Activated naive CD4-positive, alpha-beta T cell treated with anti-CD3 and anti-CD28 coated beads, Interleukin-2, amount 50 U/mL, for 72 hours (primary cell): Measurements from ENCODE around the gene RNF224. TPM values are rescaled to one million over a fixed set of nuclear protein-coding genes. Genes with fewer than 3 reads are reported as not detected.

Experiments
- ATAC-seq, 2 donors: fragments of 150-1000 bp; cut with Tn5 transposase; 2 replicates each; pipeline ENCODE4 v1.10.0; 2021; ENCODE audit warnings: mild to moderate bottlenecking in 2 of 2, moderate library complexity in 2 of 2
- DNase-seq, 2 donors: peaks; one replicate each; pipeline ENCODE4 v3.0.0; 2021 to 2022; ENCODE audit warnings: low spot score in 2 of 2
- H3K27ac Mint-ChIP-seq, 2 donors: one replicate each; pipeline ENCODE4 v1.8.0; 2022; ENCODE audit warnings: mild to moderate bottlenecking in 2 of 2, mixed read lengths in 2 of 2
- H3K36me3 Mint-ChIP-seq, 2 donors: one replicate each; pipeline ENCODE4 v1.8.0; 2022; ENCODE audit warnings: mixed read lengths in 2 of 2
- H3K9me3 Mint-ChIP-seq, 2 donors: one replicate each; pipeline ENCODE4 v1.8.0; 2022; ENCODE audit warnings: mixed read lengths in 2 of 2
- total RNA-seq, 2 donors: library from RNA; stranded (reverse); gene quantifications; one replicate each; pipeline ENCODE4 v1.2.3, GENCODE V29; 2022

Gene RNF224
- total RNA-seq, 2 donors from 2014 or later = not detected

DNA sequence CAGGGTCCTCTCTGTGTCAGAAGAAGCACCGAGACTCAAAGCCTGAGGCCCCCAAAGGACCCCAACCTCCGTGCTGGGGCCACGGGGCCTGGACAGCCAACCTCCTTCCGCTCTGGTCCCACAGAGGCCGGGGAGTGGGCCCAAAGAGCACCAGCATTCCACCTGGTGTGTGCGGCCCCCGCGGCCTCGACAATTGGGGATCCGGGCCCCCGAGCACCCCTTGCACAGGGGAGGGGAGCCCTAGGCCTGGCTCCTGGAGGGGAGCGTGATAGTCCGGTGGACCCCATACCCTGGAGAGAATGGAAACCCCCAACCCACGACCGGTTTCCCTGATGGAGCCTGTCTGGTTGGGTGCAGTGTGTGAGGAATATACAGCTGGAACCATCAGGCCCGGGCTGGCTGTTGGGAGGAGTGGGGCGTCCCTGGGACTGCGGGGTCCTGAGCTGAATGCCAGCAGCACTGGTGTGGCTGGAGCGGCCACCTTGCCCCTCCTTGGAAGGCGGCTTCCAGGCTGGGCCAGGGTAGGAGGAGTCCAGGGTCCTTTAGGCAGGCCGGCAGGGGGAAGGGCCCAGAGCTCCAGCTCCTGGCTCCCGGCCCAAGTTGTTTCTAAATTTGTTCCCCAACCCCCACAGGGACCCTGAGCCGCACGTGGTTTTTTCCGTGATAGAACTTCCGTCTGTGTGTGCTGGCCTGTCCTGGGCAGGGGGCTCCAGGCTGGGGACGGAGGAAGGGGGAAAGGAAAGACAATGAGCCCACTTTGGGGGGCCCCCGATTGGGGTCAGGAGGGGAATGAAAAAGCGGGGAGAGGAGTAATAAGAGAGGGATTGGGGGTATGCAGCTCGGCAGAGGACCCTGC, 49.4 kb downstream of the RNF224 start:
- Mint-ChIP-seq H3K9me3 (no peaks in the 10 kb centered on the region), H3K27ac (peak overlapping the region; percentile 29 to 70), H3K36me3 (no peaks in the 10 kb centered on the region)
- DNase-seq (no peak), ATAC-seq (no peak)

GRCh38 chr9:137277329-137278041, 50.2 kb downstream of the RNF224 start, which contains the start of gene TOR4A:
Gene TOR4A, plus strand, starts transcription at chr9:137277726. Its CDS starts 964 bp downstream, at chr9:137278690.
- peak within 1 kb of the TSS; percentile 65 to 70 for H3K27ac Mint-ChIP-seq
- peak in 1 of 2 donors; percentile 54 for DNase-seq
- H3K9me3 Mint-ChIP-seq = no peaks in the 10 kb centered on the region
- H3K36me3 Mint-ChIP-seq = no peaks in the 10 kb centered on the region
- peak; percentile 71 to 93 for ATAC-seq

- no peaks in the 10 kb centered on the region for H3K9me3 Mint-ChIP-seq
- DNase-seq = no peak
These were observed 50.9 kb downstream of the RNF224 start for GRCh38 chr9:137278061-137278701.

More at GRCh38 chr9:137278061-137278701, 50.9 kb downstream of the RNF224 start:
- Mint-ChIP-seq H3K36me3 (no peaks in the 10 kb centered on the region), H3K27ac (peak overlapping the region; percentile 53 to 65)
- peak; percentile 6 to 9 for ATAC-seq

Other genes with a start within 250 kb of the RNF224 start
- gene PTGDS, start 250.0 kb upstream of the RNF224 start, total RNA-seq = not detected
- not detected for gene LCNL1, start 244.5 kb upstream of the RNF224 start, total RNA-seq
- 10 to 100 TPM; 36.7 to 64.5 TPM for gene PAXX, start 235.1 kb upstream of the RNF224 start, total RNA-seq
- not detected for gene CLIC3, start 230.9 kb upstream of the RNF224 start, total RNA-seq
- gene ABCA2, start 199.3 kb upstream of the RNF224 start, total RNA-seq = 10 to 100 TPM; 17.8 to 21.9 TPM
- gene FUT7, start 195.4 kb upstream of the RNF224 start, total RNA-seq = 1 to 10 TPM; 1.4 to 1.6 TPM
- 10 to 100 TPM; 29.4 to 34.2 TPM for gene NPDC1, start 181.3 kb upstream of the RNF224 start, total RNA-seq
- gene ENTPD2, start 173.4 kb upstream of the RNF224 start, total RNA-seq = under 1 TPM in 1 of 2 donors, not detected in 1; 0.27 TPM
- gene SAPCD2, start 156.9 kb upstream of the RNF224 start, total RNA-seq = 10 to 100 TPM in 1 of 2 donors, 1 to 10 TPM in 1; 3.5 to 13.3 TPM
- gene UAP1L1, start 150.0 kb upstream of the RNF224 start, total RNA-seq = 10 to 100 TPM in 1 of 2 donors, 1 to 10 TPM in 1; 7.5 to 28.2 TPM
- gene MAN1B1, start 140.5 kb upstream of the RNF224 start, total RNA-seq = 10 to 100 TPM; 23.8 to 41.4 TPM
- gene DPP7, start 112.8 kb upstream of the RNF224 start, total RNA-seq = 100 to 1,000 TPM; 172 to 236 TPM
- under 1 TPM in 1 of 2 donors, not detected in 1; 0.10 TPM for gene GRIN1, start 88.3 kb upstream of the RNF224 start, total RNA-seq
- not detected for gene LRRC26, start 57.5 kb upstream of the RNF224 start, total RNA-seq
- gene TMEM210, start 55.4 kb upstream of the RNF224 start, total RNA-seq = not detected
- gene ANAPC2, start 38.9 kb upstream of the RNF224 start, total RNA-seq = 10 to 100 TPM; 48.1 to 68.3 TPM
- 10 to 100 TPM; 37.1 to 64.0 TPM for gene SSNA1, start 38.8 kb upstream of the RNF224 start, total RNA-seq
- gene TPRN, start 26.8 kb upstream of the RNF224 start, total RNA-seq = 1 to 10 TPM; 5.7 to 7.3 TPM
- 10 to 100 TPM; 15.3 to 27.1 TPM for gene TMEM203, start 21.9 kb upstream of the RNF224 start, total RNA-seq
- 10 to 100 TPM; 31.7 to 48.5 TPM for gene NDOR1, start 21.8 kb upstream of the RNF224 start, total RNA-seq
- 1 to 10 TPM; 3.1 to 9.4 TPM for gene RNF208, start 5.3 kb upstream of the RNF224 start, total RNA-seq
- gene CYSRT1, start 2.3 kb upstream of the RNF224 start, total RNA-seq = under 1 TPM; 0.34 to 0.64 TPM
- under 1 TPM in 1 of 2 donors, not detected in 1; 0.12 TPM for gene SLC34A3, start 3.4 kb downstream of the RNF224 start, total RNA-seq
- gene TUBB4B, start 13.8 kb downstream of the RNF224 start, total RNA-seq = 100 to 1,000 TPM; 277 to 307 TPM
- not detected for gene STPG3, start 23.8 kb downstream of the RNF224 start, total RNA-seq
- gene NELFB, start 27.8 kb downstream of the RNF224 start, total RNA-seq = 10 to 100 TPM; 57.6 to 58.4 TPM
- gene TOR4A, start 50.2 kb downstream of the RNF224 start, total RNA-seq = 1 to 10 TPM; 2.6 to 8.8 TPM
- gene NRARP, start 74.8 kb downstream of the RNF224 start, total RNA-seq = 1 to 10 TPM in 1 of 2 donors, under 1 TPM in 1; 0.61 to 3.1 TPM
- 10 to 100 TPM in 1 of 2 donors, 1 to 10 TPM in 1; 7.9 to 14.8 TPM for gene EXD3, start 195.7 kb downstream of the RNF224 start, total RNA-seq
- 1 to 10 TPM in 1 of 2 donors, not detected in 1; 1.5 TPM for gene NOXA1, start 195.9 kb downstream of the RNF224 start, total RNA-seq
- gene ENTPD8, start 213.9 kb downstream of the RNF224 start, total RNA-seq = not detected
- gene NSMF, start 231.8 kb downstream of the RNF224 start, total RNA-seq = 10 to 100 TPM; 12.0 to 61.3 TPM